A673 (cell line): Measurements from ENCODE around the gene CHKA.

Experiments
- CTCF ChIP-seq: fragments of 300-800, 200-600 bp; sonication (generic); conservative IDR thresholded peaks from 2 replicates; pipeline ENCODE4 v1.5.1; 2017; ENCODE audit warnings: low read depth, mild to moderate bottlenecking, antibody characterized with exemption, low read length, moderate library complexity, mixed read lengths
- EZH2 ChIP-seq: fragments of 200-600 bp; sonication (generic); IDR thresholded peaks from 2 replicates; pipeline ENCODE4 v1.6.1; 2017; ENCODE audit warnings: borderline replicate concordance, low read depth, mild to moderate bottlenecking, mixed read lengths, antibody characterized with exemption, low read length; ENCODE audit not compliant: poor library complexity, severe bottlenecking

- TF ChIP-seq CTCF (no peak), EZH2 (no peak)
Measured at GRCh38 chr11:68146704-68147474, 25.7 kb upstream of the CHKA start.
